Measurements from ENCODE around the gene MYRIP. TPM values are rescaled to one million over a fixed set of nuclear protein-coding genes. Genes with fewer than 3 reads are reported as not detected.
"Not testable (repeated sequence)": the region's sequence is repeated elsewhere in the genome, so short reads cannot be mapped to it uniquely, and the experiment has no call there.

Gene MYRIP
- polyA plus RNA-seq, 10 donors, result 0.83 to 1.5 (median 1.1) TPM

DNA sequence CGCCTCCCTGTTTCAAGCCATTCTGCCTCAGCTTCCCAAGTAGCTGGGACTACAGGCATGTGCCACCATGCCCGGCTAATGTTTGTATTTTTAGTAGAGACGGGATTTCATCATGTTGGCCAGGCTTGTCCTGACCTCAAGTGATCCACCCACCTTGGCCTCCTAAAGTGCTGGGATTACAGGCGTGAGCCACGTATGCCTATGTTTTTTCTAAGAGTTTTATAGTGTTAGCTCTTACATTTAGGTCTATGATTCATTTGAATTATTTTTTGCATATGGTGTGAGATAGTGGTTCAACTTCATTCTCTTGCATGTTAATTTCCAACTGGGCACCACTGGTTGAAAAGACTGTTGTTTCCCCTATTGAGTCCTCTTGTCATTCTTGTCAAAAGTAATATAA lies 473.6 kb downstream of the MYRIP start:
- not testable (repeated sequence) for DNase-seq

DNA sequence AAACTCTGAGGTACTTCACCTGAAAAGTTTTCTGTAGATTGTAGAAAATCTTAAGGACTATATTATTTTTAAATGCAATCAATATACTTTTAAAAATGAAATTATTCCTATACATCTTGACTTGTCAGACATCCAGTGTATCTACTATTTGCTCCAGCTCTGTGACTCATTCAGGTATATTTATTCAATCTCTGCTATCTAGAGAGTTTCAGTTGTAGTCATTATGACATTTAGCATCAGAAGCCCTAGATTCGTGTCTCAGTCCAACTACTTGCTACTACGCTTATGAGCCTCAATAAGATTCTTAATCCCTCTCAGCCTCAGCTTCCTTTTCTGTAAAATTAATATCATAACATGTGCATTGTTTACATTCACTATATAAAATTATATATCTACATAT lies 477.8 kb downstream of the MYRIP start:
- no peak for DNase-seq

DNA sequence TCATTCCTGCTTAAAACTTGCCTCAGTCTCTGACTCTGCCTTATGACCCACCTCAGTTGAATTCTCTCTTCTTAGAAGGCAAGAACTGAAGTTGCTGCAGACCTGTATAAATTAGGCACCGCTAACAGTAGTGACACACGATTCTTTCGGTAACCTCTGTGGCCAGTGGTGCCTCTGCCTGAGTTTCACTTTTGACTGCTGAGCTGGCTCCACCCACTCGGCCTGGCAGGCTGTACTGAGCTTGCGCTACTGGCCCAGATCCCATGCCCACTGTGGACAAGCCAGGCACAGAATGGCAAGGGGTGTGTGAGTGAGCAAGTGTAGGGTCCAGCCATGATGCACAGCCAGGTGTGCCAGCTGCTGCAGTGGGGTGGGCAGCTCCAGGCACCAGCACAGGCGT lies 481.0 kb downstream of the MYRIP start:
- no peak for DNase-seq

DNA sequence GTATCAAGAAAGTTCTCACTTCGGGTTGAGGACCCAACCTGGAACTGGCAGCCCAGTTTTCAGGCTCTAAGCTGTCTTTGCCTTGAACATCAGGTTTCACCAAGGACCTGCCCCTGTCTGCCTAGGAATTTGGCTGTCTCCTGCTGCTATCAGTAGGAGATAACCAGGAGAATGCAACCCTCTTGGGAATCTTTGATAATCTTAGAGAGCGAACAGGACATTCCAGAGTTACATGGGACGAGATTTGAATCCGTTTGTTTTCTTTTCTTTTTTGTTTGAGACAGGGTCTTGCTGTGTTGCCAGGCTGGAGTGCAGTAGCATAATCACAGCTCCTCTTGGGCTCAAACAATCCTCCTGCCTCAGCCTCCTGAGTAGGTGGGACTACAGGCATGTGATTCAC lies 482.1 kb downstream of the MYRIP start:
- no peak for DNase-seq

DNA sequence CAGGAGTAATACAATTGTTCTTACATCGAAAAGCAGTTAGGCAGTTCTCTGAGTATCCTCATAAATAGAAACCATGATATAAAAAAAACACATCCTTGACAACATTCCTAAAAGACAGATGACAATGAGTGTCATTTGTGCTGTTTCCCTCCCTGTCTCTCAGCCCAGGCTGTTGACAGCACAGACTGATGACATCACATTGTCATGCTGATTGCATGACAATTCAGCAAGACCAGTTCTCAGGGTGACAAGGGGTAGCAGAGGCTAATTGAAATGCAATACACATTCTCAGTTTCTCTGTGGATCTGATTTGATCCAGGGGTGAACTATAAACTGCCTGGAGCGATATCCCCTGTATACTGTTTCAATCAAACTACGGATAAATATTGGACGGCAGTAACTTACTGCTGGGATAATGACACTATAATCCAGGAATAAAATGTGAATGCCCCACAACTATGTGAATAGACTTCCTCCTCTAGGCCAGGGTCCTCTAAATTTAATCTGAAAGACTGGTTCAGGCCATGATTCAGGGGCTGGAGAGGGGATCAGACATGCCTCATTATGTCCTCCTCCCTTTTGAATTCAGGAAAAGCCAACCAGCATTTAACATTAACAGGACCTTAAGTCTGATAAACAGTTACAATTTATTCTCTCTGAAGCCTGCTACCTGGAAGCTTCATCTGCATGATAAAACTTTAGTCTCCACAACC lies 483.4 kb downstream of the MYRIP start:
- DNase-seq, result no peak

DNA sequence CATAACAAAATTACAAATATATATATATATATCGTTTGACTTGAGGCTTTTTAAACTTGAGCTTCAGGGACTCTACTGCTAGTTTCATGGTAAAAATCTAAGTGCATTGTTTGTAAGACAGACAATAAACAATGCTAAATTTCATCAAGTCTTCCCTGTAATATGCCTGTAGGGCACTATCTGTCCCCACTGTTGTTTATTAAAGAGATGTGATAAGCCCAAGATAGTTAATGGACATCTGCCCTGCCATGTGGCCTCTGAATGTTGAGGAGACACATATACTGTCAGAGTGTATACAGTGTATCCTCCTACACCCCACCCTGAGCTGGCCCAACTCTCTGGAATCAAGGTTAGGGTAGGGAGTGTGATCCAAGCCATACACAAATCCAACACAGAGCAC lies 485.0 kb downstream of the MYRIP start:
- no peak for DNase-seq

DNA sequence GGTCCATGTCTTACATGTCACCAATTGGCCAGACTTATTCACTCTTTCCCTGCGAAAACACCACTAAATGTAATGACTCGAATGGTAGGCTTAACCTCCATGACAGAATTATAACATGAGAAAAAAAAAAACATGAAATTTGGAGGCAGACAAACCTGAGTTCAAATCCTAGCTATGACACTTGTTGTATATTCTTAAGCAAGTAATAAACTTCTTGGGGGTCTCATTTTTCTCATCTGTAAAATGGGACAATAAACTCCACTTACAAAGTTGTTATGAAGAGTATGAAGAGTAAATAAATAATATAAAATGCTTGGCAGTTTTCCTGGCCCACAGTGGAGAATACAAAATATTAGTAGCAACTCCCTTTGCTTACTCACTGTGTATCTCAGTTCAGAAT lies 488.7 kb downstream of the MYRIP start:
- DNase-seq, result no peak

DNA sequence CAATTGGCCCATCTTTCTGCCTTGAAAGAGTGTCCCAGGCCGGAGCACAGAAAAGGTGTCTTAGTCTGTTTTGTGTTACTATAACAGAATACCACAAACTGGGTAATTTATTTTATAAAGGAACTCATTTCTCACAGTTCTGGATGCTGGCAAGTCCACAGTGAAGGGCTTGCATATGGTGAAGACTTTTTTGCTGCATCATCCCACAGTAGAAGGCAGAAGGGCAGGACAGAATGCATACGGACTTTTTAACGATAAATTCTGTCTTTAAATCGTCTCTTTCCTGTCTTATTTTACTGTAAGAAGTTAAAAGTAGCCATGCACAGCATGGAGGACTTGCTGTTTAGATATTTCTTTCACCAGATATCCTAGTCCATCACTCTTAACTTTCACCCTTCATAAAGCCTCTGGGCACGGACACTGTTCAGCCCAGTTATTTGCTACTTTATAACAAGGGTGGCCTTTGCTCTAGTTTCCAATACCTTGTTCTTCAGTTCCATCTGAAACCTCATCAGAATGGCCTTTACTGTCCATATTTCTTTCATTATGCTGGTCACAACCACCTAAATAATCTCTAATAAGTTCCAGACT lies 489.8 kb downstream of the MYRIP start:
- no peak for DNase-seq

DNA sequence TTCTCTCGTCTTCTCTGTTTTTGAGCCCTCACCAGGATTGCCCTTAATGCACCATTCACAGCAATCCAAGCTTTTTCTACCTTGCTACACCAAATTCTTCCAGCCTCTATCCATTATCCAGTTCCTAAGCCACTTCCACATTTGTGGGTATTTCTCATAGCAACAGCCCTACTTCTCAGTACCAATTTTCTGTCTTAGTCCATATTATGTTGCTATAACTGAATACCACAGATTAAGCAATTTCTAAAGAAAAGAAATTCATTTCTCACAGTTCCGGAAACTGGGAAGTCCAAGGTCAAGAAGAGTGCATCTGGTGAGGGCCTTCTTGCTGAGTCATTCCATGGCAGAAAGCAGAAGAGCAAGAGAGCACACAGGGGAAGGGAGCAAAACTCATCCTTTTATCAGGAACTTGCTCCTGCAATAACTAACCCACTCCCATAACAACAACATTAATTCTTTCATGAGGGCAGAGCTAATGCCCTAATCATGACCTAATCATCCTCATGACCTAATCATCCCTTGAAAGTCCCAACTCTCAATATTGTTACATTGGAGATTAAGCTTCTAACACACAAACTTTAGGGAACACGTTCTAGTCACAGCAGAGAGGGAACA lies 490.4 kb downstream of the MYRIP start:
- DNase-seq, result peak in 2 of 3 donors; percentile 42 to 47

DNA sequence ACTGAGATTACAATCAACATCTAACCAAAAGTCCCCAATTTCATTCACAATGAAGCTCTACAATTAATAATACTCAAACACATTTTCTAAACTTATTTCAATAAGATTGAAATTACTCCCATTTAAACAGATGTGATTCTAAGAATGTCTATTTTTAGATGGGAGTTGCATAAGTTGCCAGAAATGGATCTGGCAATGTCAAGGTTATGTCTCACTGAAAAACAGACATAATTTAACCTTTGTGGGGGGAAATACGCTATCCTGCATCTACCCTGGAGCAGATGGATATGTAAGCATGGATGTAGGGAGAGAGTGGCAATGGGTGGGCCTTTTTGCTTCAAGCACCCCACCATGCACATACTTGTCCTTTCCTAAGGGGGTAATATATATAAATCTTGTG lies 493.4 kb downstream of the MYRIP start:
- peak in 1 of 3 donors; percentile 26 for DNase-seq

DNA sequence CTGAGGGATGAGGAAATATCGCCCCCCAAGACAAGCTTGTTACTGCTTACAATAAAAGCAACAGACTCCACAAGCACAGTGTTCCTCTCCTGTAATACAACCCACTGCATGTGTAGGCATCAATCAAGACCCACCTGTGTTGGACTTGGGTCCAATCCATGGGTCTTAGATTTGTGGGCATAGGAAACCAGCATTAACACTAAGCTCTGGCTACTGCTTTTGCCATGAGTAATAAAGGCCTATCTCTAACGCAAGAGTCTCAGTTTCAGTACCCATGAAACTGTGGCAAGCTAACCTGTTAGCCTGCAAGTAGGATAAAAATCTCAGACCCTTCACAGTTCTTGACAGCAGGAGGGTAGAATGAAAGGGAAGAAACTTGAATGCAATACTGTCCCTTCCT lies 494.9 kb downstream of the MYRIP start:
- DNase-seq, result no peak

DNA sequence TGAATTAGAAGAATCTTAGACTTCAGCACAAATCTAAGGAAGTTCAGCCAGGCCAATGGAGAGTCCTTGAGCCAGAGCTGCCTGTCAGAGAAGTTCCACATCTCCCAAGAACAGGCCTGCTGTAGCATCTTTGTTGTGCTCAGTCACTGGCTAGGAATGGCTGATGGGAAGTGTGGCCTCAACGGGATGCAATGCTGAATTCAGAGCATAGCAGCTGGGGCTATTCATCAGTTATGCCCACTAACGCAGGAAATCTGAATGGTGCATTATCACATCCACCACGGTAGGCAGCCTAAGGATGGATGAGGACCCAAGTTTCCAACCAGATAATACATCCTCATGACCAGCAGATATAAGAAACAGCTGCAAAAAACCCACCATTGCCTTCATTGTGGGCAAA lies 496.9 kb downstream of the MYRIP start:
- DNase-seq, result no peak

DNA sequence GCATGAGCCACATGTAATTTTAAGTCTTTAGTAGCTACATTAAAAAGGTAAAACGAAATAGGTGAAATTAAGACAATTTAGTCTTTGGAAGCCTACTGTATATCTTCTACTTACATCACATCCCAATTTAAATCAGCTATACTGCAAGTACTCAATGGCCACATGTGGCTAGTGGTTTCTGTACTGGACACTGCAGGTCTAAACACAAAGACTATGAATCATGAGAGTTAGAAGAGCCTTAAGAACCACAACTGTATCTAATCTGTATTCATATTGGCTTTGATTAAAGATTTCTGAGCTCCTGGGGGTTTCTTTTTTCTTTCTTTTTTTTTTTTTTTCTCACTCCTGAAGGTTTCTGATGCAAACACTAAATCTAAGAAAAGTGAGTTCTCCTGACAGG lies 497.8 kb downstream of the MYRIP start:
- no peak for DNase-seq

DNA sequence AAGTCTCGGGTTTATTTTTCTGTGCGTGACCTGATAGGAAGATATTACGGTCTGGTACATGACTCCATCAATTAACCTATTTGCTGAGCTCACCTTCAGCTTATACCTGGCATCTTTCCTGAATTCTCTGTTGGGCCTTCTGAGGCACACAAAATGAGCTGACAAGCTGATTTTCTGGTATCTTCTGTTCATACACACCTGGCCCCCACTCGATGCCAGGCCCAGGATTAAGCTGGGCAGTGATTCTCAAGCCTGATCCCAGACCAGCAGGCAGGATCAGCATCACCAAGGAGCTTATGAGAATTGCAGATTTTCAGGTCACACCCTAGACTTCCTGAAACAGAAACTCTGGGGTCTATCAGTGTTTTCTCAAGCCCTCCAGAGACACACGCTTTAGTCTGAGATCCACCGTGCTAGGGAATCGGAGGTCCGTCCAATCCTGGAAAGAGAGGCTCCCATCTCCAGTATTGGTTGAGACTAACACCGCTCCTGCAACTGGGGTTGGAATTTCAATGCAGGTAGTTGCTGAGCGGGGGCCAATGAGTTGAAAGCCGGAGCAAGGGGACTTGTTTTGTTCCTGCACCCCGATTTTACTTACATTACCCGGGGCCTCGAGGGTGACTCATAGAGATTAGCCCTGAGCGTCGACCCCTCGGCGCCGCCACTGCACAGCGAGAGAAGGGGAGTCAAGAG lies 499.5 kb downstream of the MYRIP start:
- no peak for DNase-seq

DNA sequence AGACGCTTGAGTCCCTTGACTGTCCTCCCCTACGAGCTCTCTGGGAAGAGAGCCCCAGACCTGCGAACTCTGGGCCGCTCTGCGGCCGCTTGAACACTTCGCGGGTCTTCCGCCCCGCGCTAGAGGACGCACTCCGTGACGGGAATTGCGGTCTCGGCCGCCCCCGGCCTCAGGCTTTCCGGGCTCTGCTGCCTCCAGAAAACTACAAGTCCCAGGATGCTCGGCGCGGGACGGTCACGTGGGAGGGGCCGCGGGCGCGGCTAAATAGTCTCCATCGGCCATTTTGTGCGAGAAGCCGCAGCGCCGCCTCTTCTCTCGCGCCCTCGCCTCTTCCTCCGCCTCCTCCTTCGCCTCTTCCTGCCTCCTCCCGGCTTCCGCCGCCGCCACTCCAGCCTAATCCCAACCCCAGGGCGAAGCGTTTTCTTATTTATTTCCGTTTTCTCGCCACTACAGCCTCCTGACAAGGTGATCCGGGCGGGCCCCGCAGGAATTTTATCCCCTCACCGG lies 500.1 kb downstream of the MYRIP start, which contains the start of gene EIF1B:
EIF1B (plus strand) TSS at position 290 of the 507 bp plus-strand sequence. CDS start 235 bp downstream, outside the sequence.
- DNase-seq, result peak; percentile 98 to 100 (median 99)

Measured in muscle of back (tissue), 11 donors.